Hepatocyte (in vitro differentiated cells): ENCODE measurements around the gene CBS.
"Not testable (repeated sequence)": the region's sequence is repeated elsewhere in the genome, so short reads cannot be mapped to it uniquely, and the experiment has no call there.

Experiments
- CTCF ChIP-seq: fragments of 200-600 bp; sonication (generic); IDR thresholded peaks from 2 replicates; pipeline ENCODE4 v1.5.1; 2016; ENCODE audit warnings: antibody characterized with exemption, mild to moderate bottlenecking; ENCODE audit not compliant: poor library complexity
- EZH2 ChIP-seq: fragments of 200-600 bp; sonication (generic); IDR thresholded peaks from 2 replicates; pipeline ENCODE4 v1.6.1; 2016; ENCODE audit warnings: antibody characterized with exemption, mild to moderate bottlenecking, borderline replicate concordance
- EZH2phosphoT487 ChIP-seq: fragments of 200-600 bp; sonication (generic); IDR thresholded peaks from one replicate; pipeline ENCODE4 v1.6.1; 2018; ENCODE audit warnings: antibody characterized with exemption, mild to moderate bottlenecking, low read depth, moderate library complexity; ENCODE audit not compliant: unreplicated experiment, severe bottlenecking

- TF ChIP-seq CTCF, EZH2, EZH2phosphoT487: not testable (repeated sequence)
These were observed 32.1 kb upstream of the CBS start for GRCh38 chr21:43107794-43108137.
